Measurements from ENCODE around the gene TMED5.
"Not testable (repeated sequence)": the region's sequence is repeated elsewhere in the genome, so short reads cannot be mapped to it uniquely, and the experiment has no call there.

The TMED5 gene

DNA sequence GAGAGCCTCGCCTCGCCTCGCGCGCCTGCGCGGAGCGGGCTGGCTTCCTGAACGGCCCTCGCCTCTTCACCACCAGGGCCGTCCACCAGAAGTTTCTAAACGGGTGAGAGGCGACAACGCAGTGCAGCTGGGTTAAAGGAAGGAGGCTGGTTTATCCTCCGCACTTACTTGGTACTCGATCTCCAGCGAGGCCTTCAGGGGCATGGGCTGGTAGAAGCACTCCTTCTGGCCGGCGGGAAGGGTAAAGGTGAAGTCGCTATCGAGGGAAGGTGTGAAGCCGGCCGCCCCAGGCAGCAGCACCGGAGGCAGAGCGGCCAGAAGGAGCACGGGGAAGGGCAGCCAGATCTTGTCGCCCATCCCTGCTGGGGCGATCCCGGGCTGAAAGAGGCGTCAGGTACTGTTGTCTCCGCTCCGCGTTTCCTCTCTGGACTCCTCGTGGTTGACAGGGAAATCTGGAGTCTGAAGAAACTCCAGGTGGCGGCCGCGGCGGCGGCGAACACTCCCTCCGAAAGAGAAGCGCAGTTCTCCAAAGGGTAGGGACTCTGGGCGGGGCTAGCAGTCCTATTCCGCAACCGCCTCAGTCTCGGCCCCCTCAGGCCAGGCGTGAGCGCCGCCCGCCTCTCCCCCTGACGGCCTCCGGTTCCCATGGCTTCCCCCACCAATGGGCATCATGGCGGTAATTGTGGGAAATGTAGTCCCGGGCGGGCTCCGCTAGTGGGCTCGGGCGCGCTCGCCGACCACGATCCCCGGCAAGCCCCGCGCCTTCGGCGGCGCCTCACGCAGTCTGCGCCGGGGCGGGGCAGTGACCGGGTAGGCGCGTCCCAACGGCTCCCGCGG is at the start of gene TMED5:
TMED5 (minus strand) TSS at position 528 of the 837 bp plus-strand sequence; CDS start at position 357, 171 bp downstream.
- peak; percentile 99 for DNase-seq

- no peak for DNase-seq
Observed at GRCh38 chr1:93223023-93223675, 42.9 kb upstream of the TMED5 start.

- DNase-seq, result no peak
Observed at GRCh38 chr1:93221913-93222312, 41.7 kb upstream of the TMED5 start.

- DNase-seq, result not testable (repeated sequence)
Observed at GRCh38 chr1:93220716-93221115, 40.5 kb upstream of the TMED5 start.

DNA sequence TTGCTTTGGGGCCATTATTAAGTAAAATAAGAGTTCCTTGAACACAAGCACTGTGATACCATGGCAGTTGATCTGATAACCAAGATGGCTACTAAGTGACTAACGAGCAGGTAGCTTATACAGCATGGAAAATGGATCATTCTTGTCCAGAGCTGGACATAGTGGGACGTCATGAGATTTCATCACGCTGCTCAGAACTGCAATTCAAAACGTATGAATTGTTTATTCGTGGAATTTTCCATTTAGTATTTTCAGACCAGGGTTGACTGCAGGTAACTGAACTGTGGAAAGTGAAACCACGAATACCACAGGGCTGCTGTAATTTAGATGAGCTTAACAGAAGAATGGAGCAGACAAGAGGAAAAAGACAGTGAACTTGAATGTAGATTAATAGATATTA is 39.2 kb upstream of the TMED5 start:
- no peak for DNase-seq

- no peak for DNase-seq
Observed at GRCh38 chr1:93215322-93215721, 35.1 kb upstream of the TMED5 start.

DNA sequence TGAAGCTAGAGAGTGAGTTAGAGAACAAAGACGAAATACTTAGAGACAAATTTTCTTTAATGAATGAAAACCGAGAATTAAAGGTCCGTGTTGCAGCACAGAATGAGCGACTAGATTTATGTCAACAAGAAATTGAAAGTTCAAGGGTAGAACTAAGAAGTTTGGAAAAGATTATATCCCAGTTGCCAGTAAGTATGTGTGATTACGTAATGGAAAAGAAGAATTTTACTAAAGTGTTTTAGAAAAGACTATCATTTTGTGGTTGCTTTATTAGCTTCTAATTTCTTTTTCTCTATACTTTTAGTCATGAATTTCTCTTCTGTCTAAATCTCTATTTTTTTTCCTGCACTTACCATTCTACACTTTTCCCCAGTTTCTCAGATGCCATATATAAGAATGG is 27.0 kb upstream of the TMED5 start:
- DNase-seq, result no peak

- DNase-seq, result no peak
Observed at GRCh38 chr1:93206567-93206954, 26.3 kb upstream of the TMED5 start.

DNA sequence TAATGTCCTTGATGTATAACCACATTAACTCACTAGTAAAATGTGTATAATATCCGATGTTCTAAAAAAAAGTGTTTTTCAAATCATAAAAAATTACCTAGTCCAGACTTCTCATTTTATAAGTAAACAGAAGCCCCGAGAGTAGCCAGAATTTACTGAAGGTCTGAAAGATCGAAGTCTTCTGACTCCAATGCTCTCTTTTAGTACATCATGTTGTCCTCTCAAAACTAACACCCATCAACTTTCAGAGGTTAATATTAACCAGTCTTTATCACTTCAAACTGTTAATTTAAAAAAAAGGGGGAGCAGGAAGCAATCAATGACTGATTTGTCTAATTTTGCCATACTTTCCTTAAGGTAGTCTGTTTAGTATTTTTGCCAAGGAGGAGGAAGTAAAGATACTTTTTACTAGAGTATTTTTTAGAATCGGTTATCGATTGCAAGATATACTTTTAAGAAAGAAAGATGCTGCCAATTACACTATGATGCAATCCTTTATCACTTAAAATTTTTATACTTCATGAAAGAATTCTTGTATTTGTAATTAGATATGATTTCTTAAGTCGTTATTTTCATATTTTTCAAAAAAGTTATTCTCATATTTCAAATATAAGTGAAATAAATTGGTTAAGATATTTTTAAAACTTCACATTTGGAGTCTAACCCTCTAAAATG is 25.8 kb upstream of the TMED5 start:
- no peak for DNase-seq

DNA sequence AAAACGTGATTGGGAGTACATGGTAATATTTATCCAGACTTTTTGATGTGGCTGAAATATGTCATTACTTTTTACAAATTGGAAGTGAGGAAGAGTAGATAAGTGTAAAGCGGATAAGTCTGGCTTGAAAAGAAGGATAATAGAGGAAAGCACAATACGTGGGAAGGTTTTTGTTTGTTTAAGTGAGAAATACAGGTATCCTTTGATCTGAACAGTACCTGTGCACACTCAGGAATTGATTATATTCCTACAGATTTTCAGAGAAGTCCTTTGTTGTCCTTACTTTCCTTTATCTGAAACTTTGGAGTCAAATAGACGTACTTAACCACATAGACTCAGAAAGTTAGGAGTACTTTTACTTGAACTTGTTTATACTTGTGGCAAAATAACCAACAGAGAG is 20.5 kb upstream of the TMED5 start:
- no peak for DNase-seq

GRCh38 chr1:93200086-93200620 is 19.9 kb upstream of the TMED5 start:
- no peak for DNase-seq

DNA sequence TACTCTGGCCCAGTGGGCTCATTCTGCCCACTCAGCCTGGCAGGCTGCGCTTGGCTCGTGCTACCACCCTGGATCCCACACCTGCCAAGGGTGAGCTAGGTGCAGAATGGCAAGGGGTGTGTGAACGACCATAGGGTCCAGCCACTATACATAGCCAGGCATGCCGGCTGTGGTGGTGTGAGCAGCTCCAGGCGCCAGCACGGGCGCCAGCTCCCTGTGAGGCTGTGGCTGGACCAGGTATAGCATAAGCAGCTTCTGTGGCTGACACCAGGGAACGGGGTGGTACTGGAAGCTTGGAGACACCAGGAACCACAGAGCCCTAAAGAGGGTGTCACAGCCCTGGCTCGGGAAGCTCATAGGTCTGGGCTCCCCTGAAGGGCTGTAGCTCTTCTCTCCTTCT is 18.9 kb upstream of the TMED5 start:
- DNase-seq, result no peak

GRCh38 chr1:93196591-93196990 is 16.4 kb upstream of the TMED5 start:
- no peak for DNase-seq

- DNase-seq, result no peak
Observed at GRCh38 chr1:93194231-93194990, 14.2 kb upstream of the TMED5 start.

GRCh38 chr1:93190432-93190831 is 10.2 kb upstream of the TMED5 start:
- DNase-seq, result no peak

GRCh38 chr1:93186667-93187066 is 6.5 kb upstream of the TMED5 start:
- peak; percentile 43 for DNase-seq

DNA sequence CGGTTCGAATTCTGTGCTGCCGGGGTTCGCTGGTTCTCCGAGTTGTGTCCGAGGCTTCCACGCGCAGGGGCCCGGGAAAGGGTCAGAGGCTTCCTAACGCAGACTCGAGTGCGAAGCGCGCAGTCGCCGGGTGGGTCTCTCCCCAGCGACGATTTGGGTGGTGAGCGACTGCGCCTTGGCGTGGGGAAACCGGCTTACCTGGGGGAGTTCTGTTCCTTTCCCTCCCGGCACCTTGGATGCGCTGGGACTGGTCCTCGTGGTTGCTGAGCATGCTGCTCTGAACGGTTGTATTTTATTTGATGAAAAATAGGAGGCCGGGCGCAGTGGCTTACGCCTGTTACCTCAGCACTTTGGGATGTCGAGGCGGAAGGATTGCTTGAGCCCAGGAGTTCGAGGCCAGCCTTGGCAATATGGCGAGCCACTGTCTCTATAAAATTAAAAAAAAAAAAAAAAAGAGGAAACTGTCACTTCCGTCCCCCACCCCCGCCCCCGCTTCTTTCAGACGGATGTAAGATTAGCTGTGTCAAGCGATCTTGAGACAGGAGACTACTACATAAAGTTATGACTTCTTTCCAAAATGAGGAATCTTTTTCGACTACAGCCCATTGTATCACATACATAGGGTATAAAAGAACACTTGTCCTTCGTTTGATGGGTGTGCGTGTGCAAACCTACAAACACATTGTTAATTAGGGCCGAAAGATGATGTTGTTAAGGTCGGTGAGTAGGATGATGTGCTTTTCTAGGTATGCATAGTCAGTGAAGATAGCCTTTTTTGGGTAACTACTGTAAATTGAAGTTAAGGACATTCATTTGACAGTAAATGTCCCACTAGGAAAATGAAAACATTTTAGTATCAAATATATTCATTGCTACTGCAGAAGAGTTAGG is 755 bp upstream of the TMED5 start, which contains the start of gene CCDC18:
CCDC18 (plus strand) TSS at position 2 of the 891 bp plus-strand sequence. CDS start 2,638 bp downstream, outside the sequence.
- peak; percentile 80 for DNase-seq

GRCh38 chr1:93178418-93178817 is 1.8 kb downstream of the TMED5 start:
- DNase-seq, result no peak

GRCh38 chr1:93177991-93178390 is 2.2 kb downstream of the TMED5 start:
- DNase-seq, result no peak

DNA sequence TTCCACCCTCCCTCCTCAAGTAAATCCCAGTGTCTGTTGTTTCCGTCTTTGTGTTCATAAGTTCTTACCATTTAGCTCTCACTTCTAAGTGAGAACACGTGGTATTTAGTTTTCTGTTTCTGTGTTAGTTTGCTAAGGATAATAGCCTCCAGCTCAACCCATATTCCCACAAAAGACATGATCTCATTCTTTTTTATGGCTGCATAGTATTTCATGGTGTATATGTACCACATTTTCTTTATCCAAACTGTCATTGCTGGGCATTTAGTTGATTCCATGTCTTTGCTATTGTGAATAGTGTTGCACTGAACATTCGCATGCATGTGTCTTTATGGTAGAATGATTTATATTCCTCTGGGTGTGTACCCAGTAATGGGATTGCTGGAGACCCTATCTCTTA is 5.6 kb downstream of the TMED5 start:
- not testable (repeated sequence) for DNase-seq

DNA sequence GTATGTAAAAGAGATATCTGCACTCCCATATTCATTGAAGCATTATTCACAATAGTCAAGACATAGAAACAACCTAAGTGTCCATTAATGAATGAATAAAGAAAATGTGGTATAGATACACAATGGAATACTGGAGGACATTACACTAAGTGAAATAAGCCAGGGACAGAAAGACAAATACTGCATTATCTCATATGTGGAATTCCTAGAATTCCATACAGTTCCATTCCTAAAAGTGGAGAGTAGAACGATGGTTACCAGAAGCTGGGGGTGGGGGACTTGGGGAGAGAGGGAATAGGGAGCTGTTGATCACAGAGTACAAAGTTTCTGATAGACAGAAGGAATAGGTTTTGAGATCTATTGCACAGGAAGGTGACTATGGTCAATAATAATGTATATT is 7.4 kb downstream of the TMED5 start:
- no peak for DNase-seq
